ENCODE data around the gene PRADC1. TPM values are rescaled to one million over a fixed set of nuclear protein-coding genes. Genes with fewer than 3 reads are reported as not detected.

PRADC1 gene
- total and polyA plus RNA-seq, 2 donors from 2014 or later, result 16.1 to 57.7 TPM

DNA sequence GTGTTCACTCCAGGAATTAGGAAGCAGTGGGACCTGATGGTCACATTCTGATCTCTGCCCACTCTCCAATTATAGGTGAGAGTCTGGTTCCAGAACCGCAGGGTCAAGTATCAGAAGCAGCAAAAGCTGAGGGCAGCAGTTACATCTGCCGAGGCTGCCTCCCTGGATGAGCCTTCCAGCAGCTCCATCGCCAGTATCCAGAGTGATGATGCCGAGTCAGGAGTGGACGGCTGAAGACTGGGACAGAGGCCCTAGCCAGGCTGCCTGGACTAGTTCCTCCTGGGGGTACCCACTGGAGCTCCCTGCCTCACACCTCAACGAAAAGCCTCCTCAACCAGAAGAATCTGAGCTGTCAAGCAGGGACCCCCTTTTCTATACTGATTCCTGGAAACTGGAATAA, 22.3 kb downstream of the PRADC1 start:
- DNase-seq (no peak), FAIRE-seq (no peak)
- Histone ChIP-seq H3K36me3 (ENCODE audit: control insufficient read depth in 2 of 3, insufficient read depth in 3 of 3, low read length in 3 of 3) (no peaks in the 10 kb centered on the region), H3K9ac (ENCODE audit: low read length in 3 of 3) (no peak overlapping the region), H3K4me3 (ENCODE audit: low read length in 3 of 3) (no peak overlapping the region), H3K27ac (ENCODE audit: low read depth in 2 of 2, low read length in 2 of 2) (no peak overlapping the region), H3K9me3 (ENCODE audit: control insufficient read depth in 2 of 3, insufficient read depth in 1 of 3, low read length in 3 of 3) (no peaks in the 10 kb centered on the region), H3K27me3 (ENCODE audit: control insufficient read depth, insufficient read depth, low read length) (peaks cover 2% of the 10 kb centered on the region), H3K4me1 (ENCODE audit: control insufficient read depth in 2 of 3, insufficient read depth in 2 of 3, low read depth in 1 of 3, low read length in 3 of 3) (peaks cover 0 to 5% (median 2%) of the 10 kb centered on the region in 3 donors)
- TF ChIP-seq, protein P1, sequence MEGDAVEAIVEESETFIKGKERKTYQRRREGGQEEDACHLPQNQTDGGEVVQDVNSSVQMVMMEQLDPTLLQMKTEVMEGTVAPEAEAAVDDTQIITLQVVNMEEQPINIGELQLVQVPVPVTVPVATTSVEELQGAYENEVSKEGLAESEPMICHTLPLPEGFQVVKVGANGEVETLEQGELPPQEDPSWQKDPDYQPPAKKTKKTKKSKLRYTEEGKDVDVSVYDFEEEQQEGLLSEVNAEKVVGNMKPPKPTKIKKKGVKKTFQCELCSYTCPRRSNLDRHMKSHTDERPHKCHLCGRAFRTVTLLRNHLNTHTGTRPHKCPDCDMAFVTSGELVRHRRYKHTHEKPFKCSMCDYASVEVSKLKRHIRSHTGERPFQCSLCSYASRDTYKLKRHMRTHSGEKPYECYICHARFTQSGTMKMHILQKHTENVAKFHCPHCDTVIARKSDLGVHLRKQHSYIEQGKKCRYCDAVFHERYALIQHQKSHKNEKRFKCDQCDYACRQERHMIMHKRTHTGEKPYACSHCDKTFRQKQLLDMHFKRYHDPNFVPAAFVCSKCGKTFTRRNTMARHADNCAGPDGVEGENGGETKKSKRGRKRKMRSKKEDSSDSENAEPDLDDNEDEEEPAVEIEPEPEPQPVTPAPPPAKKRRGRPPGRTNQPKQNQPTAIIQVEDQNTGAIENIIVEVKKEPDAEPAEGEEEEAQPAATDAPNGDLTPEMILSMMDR (IDR thresholded peaks at IDR 0.05; ENCODE audit: borderline replicate concordance, extremely low read depth, insufficient read depth), result no peak
- intact Hi-C loops (cut with DNase I), result no loop called here

DNA sequence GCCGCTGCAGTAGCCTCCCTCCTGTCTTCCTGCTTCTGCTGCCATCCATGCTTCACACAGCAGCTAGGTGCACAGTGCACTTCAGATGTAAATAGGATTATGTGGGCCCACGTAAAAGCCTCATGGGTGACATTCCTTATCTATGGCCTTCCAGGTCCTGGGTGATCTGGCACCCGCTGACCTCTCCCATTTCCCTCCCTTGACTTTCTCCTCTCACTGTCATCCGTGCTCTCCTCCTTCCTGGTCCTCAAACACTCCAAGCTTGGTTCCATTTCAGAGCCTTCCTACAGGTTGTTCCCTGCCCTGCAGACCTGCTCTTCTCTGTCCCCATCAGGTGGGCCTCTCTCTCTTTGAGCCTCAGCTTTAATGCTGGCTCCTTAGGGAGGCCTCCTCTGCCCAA, 23.0 kb downstream of the PRADC1 start:
- TF ChIP-seq, protein P1 (IDR thresholded peaks at IDR 0.05; ENCODE audit: borderline replicate concordance, extremely low read depth, insufficient read depth), result no peak
- Histone ChIP-seq H3K27me3 (ENCODE audit: control insufficient read depth, insufficient read depth, low read length) (peaks cover 2% of the 10 kb centered on the region), H3K9ac (ENCODE audit: low read length in 3 of 3) (no peak overlapping the region), H3K4me3 (ENCODE audit: low read length in 3 of 3) (no peak overlapping the region), H3K4me1 (ENCODE audit: control insufficient read depth in 2 of 3, insufficient read depth in 2 of 3, low read depth in 1 of 3, low read length in 3 of 3) (peaks cover 0 to 3% (median 2%) of the 10 kb centered on the region in 3 donors), H3K9me3 (ENCODE audit: control insufficient read depth in 2 of 3, insufficient read depth in 1 of 3, low read length in 3 of 3) (no peaks in the 10 kb centered on the region), H3K36me3 (ENCODE audit: control insufficient read depth in 2 of 3, insufficient read depth in 3 of 3, low read length in 3 of 3) (no peaks in the 10 kb centered on the region), H3K27ac (ENCODE audit: low read depth in 2 of 2, low read length in 2 of 2) (no peak overlapping the region)
- DNase-seq, result no peak
- intact Hi-C loops (cut with DNase I), result no loop called here
- no peak for FAIRE-seq

DNA sequence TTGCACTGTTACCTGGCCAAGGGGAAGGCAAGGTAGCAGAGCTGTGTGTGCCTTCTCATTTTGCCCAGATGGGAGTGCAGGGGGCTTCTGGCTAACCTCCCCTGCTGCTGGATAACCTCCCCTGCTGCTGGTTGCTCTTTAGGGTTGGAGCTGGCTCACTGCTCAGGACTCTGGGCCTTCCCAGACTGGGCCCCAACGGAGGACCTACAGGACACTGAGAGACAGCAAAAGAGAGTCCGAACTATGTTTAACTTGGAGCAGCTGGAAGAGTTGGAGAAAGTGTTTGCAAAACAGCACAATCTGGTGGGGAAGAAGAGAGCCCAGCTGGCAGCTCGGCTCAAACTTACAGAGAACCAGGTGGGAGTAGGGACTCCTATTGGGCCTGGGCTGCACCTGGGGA, 24.8 kb downstream of the PRADC1 start:
- peaks cover 0 to 2% (median 0%) of the 10 kb centered on the region in 3 donors for H3K4me1 ChIP-seq (ENCODE audit: control insufficient read depth in 2 of 3, insufficient read depth in 2 of 3, low read depth in 1 of 3, low read length in 3 of 3)
- DNase-seq (no peak), FAIRE-seq (no peak)
- H3K4me3 ChIP-seq (ENCODE audit: low read length in 3 of 3), result no peak overlapping the region
- no peaks in the 10 kb centered on the region for H3K36me3 ChIP-seq (ENCODE audit: control insufficient read depth in 2 of 3, insufficient read depth in 3 of 3, low read length in 3 of 3)
- H3K9ac ChIP-seq (ENCODE audit: low read length in 3 of 3), result no peak overlapping the region
- peaks cover 10% of the 10 kb centered on the region for H3K27me3 ChIP-seq (ENCODE audit: control insufficient read depth, insufficient read depth, low read length)
- H3K9me3 ChIP-seq (ENCODE audit: control insufficient read depth in 2 of 3, insufficient read depth in 1 of 3, low read length in 3 of 3), result no peaks in the 10 kb centered on the region
- TF ChIP-seq, protein P1 (IDR thresholded peaks at IDR 0.05; ENCODE audit: borderline replicate concordance, extremely low read depth, insufficient read depth), result no peak
- intact Hi-C loops (cut with DNase I), result no loop called here
- no peak overlapping the region for H3K27ac ChIP-seq (ENCODE audit: low read depth in 2 of 2, low read length in 2 of 2)

DNA sequence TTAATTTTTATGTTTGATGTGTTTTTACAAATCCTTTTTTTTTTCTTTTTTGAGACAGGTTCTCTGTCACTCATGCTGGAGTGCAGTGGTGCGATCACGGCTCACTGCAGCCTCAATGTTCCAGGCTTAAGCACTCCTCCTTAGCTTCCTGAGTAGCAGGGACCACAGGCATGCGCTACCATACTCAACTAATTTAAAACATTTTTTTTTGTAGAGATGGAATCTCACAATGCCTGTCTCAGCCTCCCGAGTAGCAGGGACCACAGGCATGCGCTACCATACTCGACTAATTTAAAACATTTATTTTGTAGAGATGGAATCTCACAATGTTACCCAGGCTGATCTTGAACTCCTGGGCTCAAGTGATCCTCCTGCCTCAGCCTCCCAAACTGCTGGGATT, 27.4 kb downstream of the PRADC1 start:
- H3K36me3 ChIP-seq (ENCODE audit: control insufficient read depth in 2 of 3, insufficient read depth in 3 of 3, low read length in 3 of 3), result no peaks in the 10 kb centered on the region
- peaks cover 0 to 2% (median 0%) of the 10 kb centered on the region in 3 donors for H3K4me1 ChIP-seq (ENCODE audit: control insufficient read depth in 2 of 3, insufficient read depth in 2 of 3, low read depth in 1 of 3, low read length in 3 of 3)
- no peak overlapping the region for H3K4me3 ChIP-seq (ENCODE audit: low read length in 3 of 3)
- intact Hi-C loops (cut with DNase I), result no loop called here
- TF ChIP-seq, protein P1 (IDR thresholded peaks at IDR 0.05; ENCODE audit: borderline replicate concordance, extremely low read depth, insufficient read depth), result no peak
- FAIRE-seq, result no peak
- peaks cover 22% of the 10 kb centered on the region for H3K27me3 ChIP-seq (ENCODE audit: control insufficient read depth, insufficient read depth, low read length)
- no peak overlapping the region for H3K27ac ChIP-seq (ENCODE audit: low read depth in 2 of 2, low read length in 2 of 2)
- H3K9ac ChIP-seq (ENCODE audit: low read length in 3 of 3), result no peak overlapping the region
- DNase-seq, result no peak
- no peaks in the 10 kb centered on the region for H3K9me3 ChIP-seq (ENCODE audit: control insufficient read depth in 2 of 3, insufficient read depth in 1 of 3, low read length in 3 of 3)
